Calu3 (cell line): ENCODE measurements around the gene NAT9. TPM values are rescaled to one million over a fixed set of nuclear protein-coding genes. Genes with fewer than 3 reads are reported as not detected.

Source experiments
- Bru-seq: library from RNA; stranded (reverse); fragments of 400-500 nt; gene quantifications from one replicate; lab custom pipeline; 2021; lab: Mats Ljungman, UMichigan
- BruChase-seq, 2 experiments: library from RNA; stranded (reverse); fragments of 400-500 nt; gene quantifications; one replicate each; lab custom pipeline; 2021; lab: Mats Ljungman, UMichigan
- BruUV-seq: library from RNA; stranded (reverse); fragments of 400-500 nt; replicated peaks from 2 replicates; lab custom pipeline; 2021; lab: Mats Ljungman, UMichigan
- CTCF ChIA-PET: fragments of 300-600 bp; sonication (Branson Sonifier 250); formaldehyde crosslinking; loops from one replicate; lab custom pipeline; 2022; ENCODE audit warnings: antibody characterized with exemption; lab: Charles Lee
- DNase-seq: peaks from one replicate; pipeline ENCODE4 v3.0.0; 2022
- H3K27ac Mint-ChIP-seq: one replicate; pipeline ENCODE4 v1.8.0; 2022; ENCODE audit warnings: mixed read lengths; ENCODE audit not compliant: unreplicated experiment
- H3K27me3 Mint-ChIP-seq: one replicate; pipeline ENCODE4 v1.8.0; 2022; ENCODE audit warnings: mixed read lengths; ENCODE audit not compliant: unreplicated experiment
- H3K36me3 Mint-ChIP-seq: one replicate; pipeline ENCODE4 v1.8.0; 2022; ENCODE audit warnings: mild to moderate bottlenecking, moderate library complexity, mixed read lengths; ENCODE audit not compliant: insufficient read depth, unreplicated experiment
- H3K4me1 Mint-ChIP-seq: one replicate; pipeline ENCODE4 v1.8.0; 2022; ENCODE audit warnings: mild to moderate bottlenecking, low read depth, mixed read lengths; ENCODE audit not compliant: unreplicated experiment
- H3K4me3 Mint-ChIP-seq: one replicate; pipeline ENCODE4 v1.8.0; 2022; ENCODE audit warnings: mild to moderate bottlenecking, low read depth, moderate library complexity, mixed read lengths; ENCODE audit not compliant: unreplicated experiment
- H3K9me3 Mint-ChIP-seq: one replicate; pipeline ENCODE4 v1.8.0; 2022; ENCODE audit warnings: low read depth, mixed read lengths; ENCODE audit not compliant: unreplicated experiment
- CTCF ChIP-seq: fragments of 200-600 bp; IDR thresholded peaks from one replicate; pipeline ENCODE4 v1.8.0; 2022; ENCODE audit warnings: antibody characterized with exemption; ENCODE audit not compliant: unreplicated experiment
- intact Hi-C: fragments of 100-400 bp; cut with micrococcal nuclease; formaldehyde crosslinking; loops from one replicate; pipeline ENCODE4 v1.10.0; 2022; ENCODE audit not compliant: unreplicated experiment
- long read RNA-seq: library from polyadenylated mRNA; stranded (forward); transcript quantifications from one replicate; pipeline ENCODE4 v2.0.0, GENCODE V29; 2022
- total RNA-seq: library from RNA; stranded (reverse); gene quantifications from 2 replicates; pipeline ENCODE4 v1.2.3, GENCODE V29; 2022

NAT9 gene, protein sequence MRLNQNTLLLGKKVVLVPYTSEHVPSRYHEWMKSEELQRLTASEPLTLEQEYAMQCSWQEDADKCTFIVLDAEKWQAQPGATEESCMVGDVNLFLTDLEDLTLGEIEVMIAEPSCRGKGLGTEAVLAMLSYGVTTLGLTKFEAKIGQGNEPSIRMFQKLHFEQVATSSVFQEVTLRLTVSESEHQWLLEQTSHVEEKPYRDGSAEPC
- total RNA-seq = 66.5 and 74.7 TPM in 2 replicates
- percentile 72 among the genes with signal in this experiment for Bru-seq, nascent RNA
- BruChase-seq, experiment 1, labeled RNA remaining after a 6-hour chase = percentile 79 among the genes with signal in this experiment
- BruChase-seq, experiment 2, labeled RNA remaining after a 2-hour chase = percentile 82 among the genes with signal in this experiment
- long read RNA-seq, transcript NAT9-201 (7 exons, 1,875 nt) = minor isoform, 10 of 89 reads
- long read RNA-seq, transcript NAT9-225 (6 exons, 1,993 nt) = minor isoform, 6 of 89 reads
- long read RNA-seq, transcript NAT9-210 (7 exons, 1,860 nt) = major isoform, 12 of 89 reads
- long read RNA-seq, partial matches to known transcripts = 12 of 89 reads
- long read RNA-seq, other reads (novel, unspliced or antisense) = 47 of 89 reads

- H3K4me1 Mint-ChIP-seq = peaks cover 10% of the 10 kb centered on the region
- intact Hi-C loops = no loop called here
Observed at GRCh38 chr17:74776044-74776962, at the start of gene NAT9. NAT9 (minus strand) TSS chr17:74776345; CDS start chr17:74775698, 647 bp downstream.

GRCh38 chr17:74824961-74825627 is 48.9 kb upstream of the NAT9 start:
- no peak overlapping the region for H3K4me3 Mint-ChIP-seq
- DNase-seq = no peak
- H3K4me1 Mint-ChIP-seq = no peaks in the 10 kb centered on the region
- no peaks in the 10 kb centered on the region for H3K27me3 Mint-ChIP-seq
- peaks cover 13% of the 10 kb centered on the region for H3K36me3 Mint-ChIP-seq
- TF ChIP-seq CTCF = no peak
- CTCF ChIA-PET = no interaction called here
- no peak overlapping the region for H3K27ac Mint-ChIP-seq
- BruUV-seq = no TSS peak
- no peaks in the 10 kb centered on the region for H3K9me3 Mint-ChIP-seq
- intact Hi-C loops = no loop called here

More at GRCh38 chr17:74776044-74776962, at the start of gene NAT9:
- H3K27ac Mint-ChIP-seq = peak within 1 kb of the TSS; percentile 93
- no peak for TF ChIP-seq CTCF
- peak; percentile 99 for DNase-seq
- no peaks in the 10 kb centered on the region for H3K9me3 Mint-ChIP-seq
- H3K36me3 Mint-ChIP-seq = peaks cover 46% of the 10 kb centered on the region
- CTCF ChIA-PET = interaction anchor here (0.7 to 1.7 kb wide), 9 partner anchors 15 to 138 kb away, joined by 3 to 6 read pairs (median 4); no protein-coding TSS in a partner anchor
- no TSS peak for BruUV-seq
- no peaks in the 10 kb centered on the region for H3K27me3 Mint-ChIP-seq
- H3K4me3 Mint-ChIP-seq = peak within 1 kb of the TSS; percentile 98

DNA sequence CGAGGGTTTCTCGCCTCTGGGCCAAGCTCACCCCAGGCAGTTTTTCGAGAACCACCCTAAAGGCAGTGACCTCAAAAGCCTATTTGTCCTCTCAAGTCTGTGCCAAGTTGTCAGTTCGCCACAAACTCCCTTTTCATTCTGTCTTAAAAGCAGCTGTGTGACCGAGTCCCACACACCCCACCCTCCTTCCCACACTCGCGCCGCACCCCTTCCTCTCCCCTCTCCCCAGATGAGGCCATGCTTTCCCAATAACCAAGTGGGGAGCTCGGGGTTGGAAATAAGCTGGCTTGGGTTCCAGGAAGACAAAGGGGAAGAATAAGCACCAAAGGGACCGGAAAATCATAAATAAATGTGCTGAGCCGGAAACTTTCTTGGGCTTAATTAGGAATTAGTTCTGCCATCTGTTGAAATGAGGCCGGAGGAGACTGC is 46.8 kb upstream of the NAT9 start:
- Mint-ChIP-seq H3K9me3 (no peaks in the 10 kb centered on the region), H3K27ac (no peak overlapping the region), H3K27me3 (no peaks in the 10 kb centered on the region), H3K4me1 (no peaks in the 10 kb centered on the region), H3K4me3 (no peak overlapping the region), H3K36me3 (peaks cover 13% of the 10 kb centered on the region)
- DNase-seq = no peak
- BruUV-seq = no TSS peak
- TF ChIP-seq CTCF = no peak
- intact Hi-C loops = no loop called here
- CTCF ChIA-PET = interaction anchor here (0.7 kb wide), 1 partner anchor 11 kb away, joined by 3 read pairs; no protein-coding TSS in a partner anchor
